GM18858 (cell line): ENCODE data around the gene STEAP1B.

Experiments used
- ATAC-seq: cut with Tn5 transposase; IDR thresholded peaks from one replicate; pipeline ENCODE4 v1.9.1; 2021; ENCODE audit not compliant: unreplicated experiment

The STEAP1B gene

GRCh38 chr7:22404421-22405023 lies 95.5 kb downstream of the STEAP1B start:
- ATAC-seq: no peak

GRCh38 chr7:22403344-22403743 lies 96.6 kb downstream of the STEAP1B start:
- ATAC-seq: no peak

- no peak for ATAC-seq
Observed at GRCh38 chr7:22402250-22402649, 97.7 kb downstream of the STEAP1B start.

DNA sequence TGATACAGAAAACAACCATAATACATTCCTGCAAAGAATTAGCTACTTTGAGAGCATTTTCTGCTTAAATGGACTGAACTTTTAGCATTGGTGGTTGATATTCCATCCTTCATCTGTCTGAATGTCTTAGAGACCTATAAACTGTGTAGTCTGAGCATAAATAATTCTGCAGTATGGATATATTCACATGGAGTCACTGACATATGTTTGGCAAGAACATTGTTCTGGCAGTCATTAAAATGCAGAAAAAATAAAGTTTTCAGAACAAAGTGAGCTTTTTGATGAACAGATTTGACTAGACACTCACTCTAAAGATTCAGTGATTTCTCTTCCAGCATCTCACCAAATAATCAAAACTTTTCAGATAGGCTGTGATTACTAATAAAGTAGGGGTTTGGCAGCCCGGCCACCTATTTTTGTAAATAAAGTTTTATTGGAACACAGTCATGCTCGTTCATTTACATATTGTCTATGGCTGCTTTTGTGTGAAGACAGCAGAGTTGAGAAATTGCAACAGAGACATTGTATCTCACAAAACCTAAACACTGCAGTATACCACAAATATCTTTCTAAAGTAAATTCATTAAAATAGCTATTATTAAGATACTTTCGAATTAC lies 98.9 kb downstream of the STEAP1B start:
- ATAC-seq: no peak

DNA sequence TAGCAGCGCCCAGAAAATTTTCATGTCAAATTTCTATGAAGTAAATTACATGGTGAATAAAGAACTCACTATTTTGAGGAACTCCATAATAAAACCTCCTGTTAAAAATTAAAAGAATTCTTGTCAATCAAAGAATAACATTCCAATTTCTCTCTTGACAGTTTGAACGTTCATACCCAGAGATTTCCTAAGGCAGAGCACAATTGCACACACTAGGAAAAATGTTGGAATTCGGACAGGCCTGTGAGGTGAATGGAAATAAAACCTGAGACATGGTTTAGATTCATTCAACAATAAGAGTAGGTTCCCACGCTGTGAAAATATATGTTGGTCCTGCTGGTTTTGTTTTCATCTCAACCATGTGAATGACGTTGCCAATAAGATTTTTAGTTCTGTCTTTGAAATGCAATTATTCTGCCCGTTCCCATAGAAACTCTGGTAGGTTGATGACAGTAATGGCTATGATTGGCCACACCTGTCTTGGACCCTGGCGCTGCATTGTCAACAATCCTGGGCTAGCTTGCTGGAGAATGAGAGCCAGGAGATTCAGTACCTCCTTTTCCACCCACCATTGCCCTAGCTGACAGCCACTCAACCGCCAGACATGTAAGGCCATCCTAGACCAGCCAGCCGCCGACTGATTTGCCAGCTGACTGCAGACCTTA lies 99.7 kb downstream of the STEAP1B start:
- ATAC-seq: no peak

GRCh38 chr7:22399546-22399945 lies 100.4 kb downstream of the STEAP1B start:
- no peak for ATAC-seq

GRCh38 chr7:22399091-22399490 lies 100.9 kb downstream of the STEAP1B start:
- no peak for ATAC-seq

- ATAC-seq: no peak
Observed at GRCh38 chr7:22397981-22398380, 102.0 kb downstream of the STEAP1B start.

GRCh38 chr7:22395222-22395621 lies 104.8 kb downstream of the STEAP1B start:
- ATAC-seq: no peak

DNA sequence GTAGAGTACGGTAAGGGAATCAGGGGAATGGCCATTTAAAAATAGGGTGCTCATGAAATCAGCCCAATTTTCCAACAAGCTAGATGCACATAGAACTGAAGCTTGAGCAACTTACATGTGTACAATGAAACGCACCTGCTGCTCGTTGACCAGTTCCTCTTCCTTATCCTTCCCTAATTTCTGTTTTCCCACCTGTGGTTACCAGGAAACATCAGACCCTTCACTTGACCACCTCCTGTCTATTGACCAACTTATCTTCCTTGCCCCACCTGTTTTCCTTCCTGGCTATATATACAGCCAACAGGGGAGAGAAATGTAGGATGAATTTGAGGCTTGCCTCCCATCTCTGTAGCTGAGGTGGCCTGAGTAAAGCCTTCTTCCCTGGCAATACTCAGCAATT lies 105.2 kb downstream of the STEAP1B start:
- ATAC-seq: no peak

DNA sequence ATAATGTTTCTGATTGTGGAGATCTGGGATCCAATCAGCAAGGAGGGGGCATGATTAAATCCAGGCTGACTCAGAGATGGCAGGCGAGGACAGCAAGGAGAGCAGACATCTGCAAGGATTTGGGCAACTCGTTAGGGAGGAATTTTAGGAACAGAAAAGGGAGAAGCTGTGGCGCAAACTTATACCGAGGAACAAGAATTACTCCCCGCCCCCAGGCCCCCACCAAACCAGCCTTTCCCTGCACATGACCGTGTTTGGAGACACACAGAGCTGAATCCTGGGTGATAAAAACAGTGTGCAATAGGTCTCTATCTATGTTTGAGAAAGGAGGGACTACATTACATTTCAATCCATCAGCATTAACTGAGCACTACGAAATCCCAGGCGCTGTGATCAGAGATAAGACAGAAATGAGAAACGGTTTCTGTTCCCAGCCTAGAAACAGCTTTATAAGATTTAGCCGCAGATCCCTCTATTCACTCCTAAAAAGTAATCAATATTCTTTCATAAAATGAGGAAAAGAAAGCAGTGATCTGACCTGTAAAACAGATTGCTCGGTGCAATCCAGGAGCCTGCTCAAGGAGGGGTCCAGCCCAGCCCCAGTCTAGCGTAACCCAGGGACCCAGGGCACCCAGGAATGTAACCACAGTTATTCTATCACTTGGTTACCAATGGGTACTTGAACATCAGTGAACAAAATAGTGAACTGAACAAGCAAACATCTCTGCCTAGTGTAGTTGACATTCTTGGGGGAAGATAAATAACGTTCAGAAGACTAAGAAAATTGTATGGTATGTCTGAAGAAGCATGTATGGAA lies 105.9 kb downstream of the STEAP1B start:
- ATAC-seq: no peak

DNA sequence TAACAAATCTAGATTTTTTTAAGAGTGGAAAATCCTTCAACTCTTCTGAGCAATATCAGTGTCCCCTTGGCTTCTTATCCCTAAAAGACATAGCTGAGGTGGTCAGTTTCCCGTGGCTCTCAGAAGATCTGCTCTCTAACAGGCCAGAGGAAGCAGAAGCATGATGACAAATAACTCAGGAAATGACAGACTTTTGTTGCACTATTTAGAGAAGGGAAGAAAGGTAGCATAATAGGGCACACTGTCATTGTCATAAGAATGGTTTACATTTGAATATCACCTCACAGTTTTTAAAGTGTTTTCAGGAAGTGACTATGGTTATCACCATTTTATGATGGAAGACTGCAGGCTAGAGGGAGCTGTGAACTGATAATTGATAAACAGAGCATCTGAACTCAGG lies 109.5 kb downstream of the STEAP1B start:
- no peak for ATAC-seq

- ATAC-seq: no peak
Observed at GRCh38 chr7:22389892-22390291, 110.1 kb downstream of the STEAP1B start.

DNA sequence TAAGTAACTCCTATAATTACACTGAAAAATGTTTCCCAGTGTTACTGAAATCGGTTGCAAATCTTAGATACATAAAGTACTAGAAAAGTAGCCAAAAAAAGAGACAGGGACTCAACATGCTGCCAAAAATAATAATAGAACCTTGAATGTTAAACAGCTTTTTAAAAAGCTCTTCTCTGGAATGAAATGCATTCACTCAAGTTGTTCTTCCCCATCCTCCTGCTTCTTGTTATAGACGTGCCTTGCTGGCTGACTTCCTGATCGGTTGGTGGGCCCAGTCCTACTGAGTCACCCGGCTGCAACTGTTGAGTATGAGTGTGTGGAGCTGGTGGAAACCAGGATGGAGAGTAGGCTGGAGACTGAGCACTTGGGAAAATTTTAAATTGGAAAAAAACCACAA lies 112.4 kb downstream of the STEAP1B start:
- ATAC-seq: no peak

DNA sequence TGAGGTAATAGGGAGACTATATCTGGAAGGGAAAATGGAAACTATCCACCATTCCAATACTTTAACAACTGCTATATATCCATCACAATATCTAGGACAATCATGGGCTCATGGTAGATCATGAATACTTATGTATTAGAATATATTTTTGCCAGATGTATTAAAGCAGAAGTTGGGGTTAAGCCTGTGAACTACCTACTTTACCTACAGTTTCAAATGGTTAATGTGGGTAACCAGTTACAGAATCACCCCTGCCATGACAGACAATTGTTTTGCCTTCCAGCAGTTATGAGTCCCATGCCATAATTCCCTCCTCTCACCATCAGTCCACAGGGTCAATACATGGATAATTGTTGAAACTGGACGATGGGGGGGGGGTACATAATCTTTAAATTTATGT lies 113.1 kb downstream of the STEAP1B start:
- ATAC-seq: peak; percentile 55

- peak; percentile 60 for ATAC-seq
Observed at GRCh38 chr7:22386206-22386858, 113.7 kb downstream of the STEAP1B start.

DNA sequence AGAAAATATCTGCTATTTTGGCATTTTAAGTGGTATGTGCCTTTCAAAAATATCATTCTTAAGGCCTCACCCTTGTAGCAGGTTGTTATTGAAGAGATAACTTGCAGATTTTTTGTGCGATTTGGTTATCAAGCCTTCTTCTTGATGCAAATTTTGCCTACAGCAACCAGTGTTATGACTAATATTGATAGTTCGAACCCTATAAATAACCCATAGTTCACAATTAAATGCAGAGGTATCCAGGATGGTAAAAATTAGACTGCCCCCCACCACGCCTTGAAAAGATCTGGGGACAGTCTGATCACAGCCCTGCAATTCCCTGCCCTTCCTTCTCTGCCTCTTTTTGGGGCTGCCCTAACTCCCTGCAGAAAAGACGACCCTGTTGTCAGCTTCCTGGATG lies 114.7 kb downstream of the STEAP1B start:
- ATAC-seq: peak; percentile 33

DNA sequence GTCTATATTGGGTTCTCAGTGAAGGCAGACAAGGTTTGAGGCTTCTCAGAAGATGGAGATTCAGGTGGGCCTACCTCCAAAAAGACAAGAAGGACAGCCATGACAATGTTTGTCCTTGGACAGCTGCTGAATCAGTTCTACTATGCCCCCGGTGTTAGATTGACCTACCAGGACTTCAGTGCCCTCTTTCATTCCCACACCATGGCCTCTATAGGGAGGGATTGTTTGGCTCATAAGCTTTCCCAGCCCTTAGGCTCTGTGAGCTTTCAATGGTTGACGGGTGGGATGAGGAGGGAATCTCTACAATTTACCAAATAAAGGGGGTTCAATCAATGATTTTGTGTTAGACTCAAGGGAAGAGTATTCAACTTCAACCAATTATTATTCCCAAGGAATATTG lies 119.7 kb downstream of the STEAP1B start:
- ATAC-seq: no peak

DNA sequence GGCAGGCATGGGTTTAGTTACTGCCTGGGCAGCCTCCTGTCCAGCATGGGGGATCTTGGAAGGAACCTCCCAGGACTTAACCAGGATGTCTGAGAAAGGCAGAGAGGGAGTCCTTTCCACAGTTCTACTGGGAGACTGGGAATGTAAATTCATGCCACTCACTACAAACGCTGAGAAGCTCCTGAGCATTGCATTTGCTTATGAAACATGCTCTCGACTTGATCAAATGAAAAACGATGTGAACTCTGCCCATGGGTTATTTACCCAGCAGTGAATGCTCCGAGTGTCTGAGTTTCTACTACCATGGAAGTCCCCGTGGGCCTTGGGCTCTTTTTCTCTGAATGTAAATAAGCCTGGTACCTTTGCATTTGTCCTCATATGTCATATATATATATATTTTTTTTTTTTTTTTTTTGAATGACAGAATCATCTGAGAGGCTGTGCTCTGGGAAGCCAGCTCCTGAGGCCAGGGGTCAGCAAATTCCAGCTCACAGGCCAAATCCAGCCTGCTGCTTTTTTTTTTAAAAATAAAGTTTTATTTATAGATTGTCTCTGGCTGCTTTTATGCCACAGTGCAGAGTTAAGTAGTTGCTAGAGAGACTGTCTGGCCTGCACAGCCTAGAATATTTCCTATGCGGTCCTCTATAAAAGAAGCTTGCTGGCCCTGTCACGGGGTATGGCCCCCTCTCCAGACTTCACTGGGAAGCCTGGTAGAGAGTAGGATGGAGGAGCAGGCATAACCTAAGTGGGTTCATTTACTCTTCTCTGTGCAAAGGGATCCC lies 121.6 kb downstream of the STEAP1B start:
- ATAC-seq: no peak

DNA sequence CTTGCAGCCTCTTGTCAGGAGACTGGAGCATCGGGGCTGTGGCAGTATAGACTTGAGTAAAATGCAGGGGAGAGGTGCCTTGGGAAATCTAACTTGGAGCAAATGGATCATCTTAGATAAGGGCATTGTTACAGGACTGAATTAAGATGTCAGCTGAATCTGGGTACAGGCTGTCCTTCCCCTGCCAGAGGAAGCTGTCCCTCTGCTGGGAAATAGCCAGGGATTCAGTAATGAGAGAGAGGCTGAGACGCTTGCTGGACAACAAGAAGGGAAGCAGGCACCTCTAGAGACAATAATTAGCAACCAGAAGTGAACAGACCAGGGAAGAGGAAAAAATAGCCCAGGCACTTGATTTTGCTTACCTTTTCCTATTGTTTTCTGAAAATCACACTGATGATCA lies 122.3 kb downstream of the STEAP1B start:
- ATAC-seq: no peak
